Astrocyte (in vitro differentiated cells and primary cell): Measurements from ENCODE around the gene TMEM107.

ENCODE experiments used
- EZH2 ChIP-seq: IDR thresholded peaks from 2 replicates; pipeline ENCODE4 v1.6.1; 2012; ENCODE audit warnings: mild to moderate bottlenecking, low read length, inconsistent platforms; ENCODE audit not compliant: insufficient read depth
- TF ChIP-seq, protein P1 (sequence below): IDR thresholded peaks from 2 replicates; pipeline ENCODE4 v1.5.1; 2011; ENCODE audit warnings: low read depth, mild to moderate bottlenecking, inconsistent platforms, low read length, moderate library complexity; ENCODE audit not compliant: insufficient read depth

GRCh38 chr17:8222630-8223355, 46.6 kb upstream of the TMEM107 start:
- TF ChIP-seq, protein P1, sequence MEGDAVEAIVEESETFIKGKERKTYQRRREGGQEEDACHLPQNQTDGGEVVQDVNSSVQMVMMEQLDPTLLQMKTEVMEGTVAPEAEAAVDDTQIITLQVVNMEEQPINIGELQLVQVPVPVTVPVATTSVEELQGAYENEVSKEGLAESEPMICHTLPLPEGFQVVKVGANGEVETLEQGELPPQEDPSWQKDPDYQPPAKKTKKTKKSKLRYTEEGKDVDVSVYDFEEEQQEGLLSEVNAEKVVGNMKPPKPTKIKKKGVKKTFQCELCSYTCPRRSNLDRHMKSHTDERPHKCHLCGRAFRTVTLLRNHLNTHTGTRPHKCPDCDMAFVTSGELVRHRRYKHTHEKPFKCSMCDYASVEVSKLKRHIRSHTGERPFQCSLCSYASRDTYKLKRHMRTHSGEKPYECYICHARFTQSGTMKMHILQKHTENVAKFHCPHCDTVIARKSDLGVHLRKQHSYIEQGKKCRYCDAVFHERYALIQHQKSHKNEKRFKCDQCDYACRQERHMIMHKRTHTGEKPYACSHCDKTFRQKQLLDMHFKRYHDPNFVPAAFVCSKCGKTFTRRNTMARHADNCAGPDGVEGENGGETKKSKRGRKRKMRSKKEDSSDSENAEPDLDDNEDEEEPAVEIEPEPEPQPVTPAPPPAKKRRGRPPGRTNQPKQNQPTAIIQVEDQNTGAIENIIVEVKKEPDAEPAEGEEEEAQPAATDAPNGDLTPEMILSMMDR, result no peak
- TF ChIP-seq EZH2, result no peak
